ENCODE data around the gene PNKP.

The PNKP gene

GRCh38 chr19:49856574-49857021 lies 10.8 kb downstream of the PNKP start:
- Histone ChIP-seq H3K9me3 (replicated peaks in 1 of 2; ENCODE audit: control insufficient read depth in 2 of 2, insufficient read depth in 1 of 2, low read depth in 1 of 2, low read length in 2 of 2) (no peaks in the 10 kb centered on the region), H4K8ac (ENCODE audit: low read depth, low read length) (no peak overlapping the region), H3K14ac (ENCODE audit: low read length) (no peak overlapping the region), H3K36me3 (replicated peaks in 1 of 2; ENCODE audit: control insufficient read depth in 2 of 2, insufficient read depth in 2 of 2, low read length in 2 of 2) (peaks cover 69 to 94% of the 10 kb centered on the region in 2 donors), H3K9ac (ENCODE audit: low read depth, low read length, poor library complexity) (no peak overlapping the region), H3K27ac (replicated peaks; ENCODE audit: low read length) (no peak overlapping the region), H2BK15ac (ENCODE audit: low read length) (no peak overlapping the region), H2AFZ (ENCODE audit: low read length) (no peak overlapping the region), H2BK5ac (ENCODE audit: low read length) (peak overlapping the region; percentile 35), H3K4me1 (ENCODE audit: control insufficient read depth in 2 of 2, insufficient read depth in 1 of 2, low read depth in 1 of 2, low read length in 2 of 2) (peaks cover 9 to 14% of the 10 kb centered on the region in 2 donors), H2BK12ac (ENCODE audit: low read length) (no peak overlapping the region), H3K79me1 (ENCODE audit: low read depth, low read length) (peaks cover 24% of the 10 kb centered on the region), H3K27me3 (ENCODE audit: control insufficient read depth in 3 of 3, insufficient read depth in 3 of 3, low read depth in 1 of 3, low read length in 3 of 3) (no peaks in the 10 kb centered on the region), H3K23ac (ENCODE audit: low read depth, low read length, poor library complexity) (peak overlapping the region; percentile 97), H3K4me2 (ENCODE audit: insufficient read depth, low read length, poor library complexity, severe bottlenecking) (no peak overlapping the region), H3K4ac (ENCODE audit: low read length) (no peak overlapping the region), H2AK5ac (ENCODE audit: low read depth, low read length) (no peak overlapping the region), H2BK120ac (ENCODE audit: low read depth, low read length) (no peak overlapping the region), H4K91ac (ENCODE audit: low read depth, low read length, poor library complexity) (no peak overlapping the region), H3K4me3 (ENCODE audit: low read length in 2 of 2) (no peak overlapping the region), H3K18ac (ENCODE audit: low read length) (no peak overlapping the region)
- WGBS, 2 donors (ENCODE audit: extremely low coverage in 2 of 2, insufficient read length in 2 of 2, insufficient replicate concordance in 1 of 2), result no CpG with 5 or more reads among the region's 18 CpGs
- no peak for DNase-seq (ENCODE audit: low spot score)

GRCh38 chr19:49855676-49856573 lies 11.5 kb downstream of the PNKP start:
- peaks cover 26% of the 10 kb centered on the region for H3K79me1 ChIP-seq (ENCODE audit: low read depth, low read length)
- no peak overlapping the region for H3K4me2 ChIP-seq (ENCODE audit: insufficient read depth, low read length, poor library complexity, severe bottlenecking)
- H2BK120ac ChIP-seq (ENCODE audit: low read depth, low read length), result no peak overlapping the region
- no peak overlapping the region for H4K91ac ChIP-seq (ENCODE audit: low read depth, low read length, poor library complexity)
- H2BK15ac ChIP-seq (ENCODE audit: low read length), result no peak overlapping the region
- H3K9ac ChIP-seq (ENCODE audit: low read depth, low read length, poor library complexity), result peak overlapping the region; percentile 60
- peak overlapping the region; percentile 97 for H3K23ac ChIP-seq (ENCODE audit: low read depth, low read length, poor library complexity)
- no peak overlapping the region for H2AK5ac ChIP-seq (ENCODE audit: low read depth, low read length)
- no peaks in the 10 kb centered on the region for H3K27me3 ChIP-seq (ENCODE audit: control insufficient read depth in 3 of 3, insufficient read depth in 3 of 3, low read depth in 1 of 3, low read length in 3 of 3)
- H3K4me3 ChIP-seq (ENCODE audit: low read length in 2 of 2), result no peak overlapping the region
- H4K8ac ChIP-seq (ENCODE audit: low read depth, low read length), result peak overlapping the region; percentile 43
- no peak overlapping the region for H2BK12ac ChIP-seq (ENCODE audit: low read length)
- H3K4ac ChIP-seq (ENCODE audit: low read length), result no peak overlapping the region
- H3K9me3 ChIP-seq (replicated peaks in 1 of 2; ENCODE audit: control insufficient read depth in 2 of 2, insufficient read depth in 1 of 2, low read depth in 1 of 2, low read length in 2 of 2), result no peaks in the 10 kb centered on the region
- no peak overlapping the region for H3K14ac ChIP-seq (ENCODE audit: low read length)
- no peak overlapping the region for H2AFZ ChIP-seq (ENCODE audit: low read length)
- no peak overlapping the region for H3K18ac ChIP-seq (ENCODE audit: low read length)
- H3K36me3 ChIP-seq (replicated peaks in 1 of 2; ENCODE audit: control insufficient read depth in 2 of 2, insufficient read depth in 2 of 2, low read length in 2 of 2), result peaks cover 67 to 89% of the 10 kb centered on the region in 2 donors
- H2BK5ac ChIP-seq (ENCODE audit: low read length), result peak overlapping the region; percentile 35
- H3K27ac ChIP-seq (replicated peaks; ENCODE audit: low read length), result no peak overlapping the region
- DNase-seq (ENCODE audit: low spot score), result no peak
- H3K4me1 ChIP-seq (ENCODE audit: control insufficient read depth in 2 of 2, insufficient read depth in 1 of 2, low read depth in 1 of 2, low read length in 2 of 2), result peaks cover 9 to 14% of the 10 kb centered on the region in 2 donors
- WGBS, 2 donors (ENCODE audit: extremely low coverage in 2 of 2, insufficient read length in 2 of 2, insufficient replicate concordance in 1 of 2), result no CpG with 5 or more reads among the region's 21 CpGs

GRCh38 chr19:49855277-49855675 lies 12.1 kb downstream of the PNKP start:
- Histone ChIP-seq H2BK5ac (ENCODE audit: low read length) (peak overlapping the region; percentile 32), H4K91ac (ENCODE audit: low read depth, low read length, poor library complexity) (no peak overlapping the region), H3K4me2 (ENCODE audit: insufficient read depth, low read length, poor library complexity, severe bottlenecking) (no peak overlapping the region), H2BK15ac (ENCODE audit: low read length) (no peak overlapping the region), H2AFZ (ENCODE audit: low read length) (no peak overlapping the region), H3K9me3 (replicated peaks in 1 of 2; ENCODE audit: control insufficient read depth in 2 of 2, insufficient read depth in 1 of 2, low read depth in 1 of 2, low read length in 2 of 2) (no peaks in the 10 kb centered on the region), H3K14ac (ENCODE audit: low read length) (no peak overlapping the region), H2BK120ac (ENCODE audit: low read depth, low read length) (no peak overlapping the region), H3K18ac (ENCODE audit: low read length) (no peak overlapping the region), H3K79me1 (ENCODE audit: low read depth, low read length) (peaks cover 26% of the 10 kb centered on the region), H3K27ac (replicated peaks; ENCODE audit: low read length) (no peak overlapping the region), H3K23ac (ENCODE audit: low read depth, low read length, poor library complexity) (peak overlapping the region; percentile 50), H3K4me3 (ENCODE audit: low read length in 2 of 2) (no peak overlapping the region), H3K9ac (ENCODE audit: low read depth, low read length, poor library complexity) (no peak overlapping the region), H3K4me1 (ENCODE audit: control insufficient read depth in 2 of 2, insufficient read depth in 1 of 2, low read depth in 1 of 2, low read length in 2 of 2) (peaks cover 9 to 15% of the 10 kb centered on the region in 2 donors), H3K27me3 (ENCODE audit: control insufficient read depth in 3 of 3, insufficient read depth in 3 of 3, low read depth in 1 of 3, low read length in 3 of 3) (no peaks in the 10 kb centered on the region), H3K36me3 (replicated peaks in 1 of 2; ENCODE audit: control insufficient read depth in 2 of 2, insufficient read depth in 2 of 2, low read length in 2 of 2) (peaks cover 60 to 83% of the 10 kb centered on the region in 2 donors), H3K4ac (ENCODE audit: low read length) (no peak overlapping the region), H2BK12ac (ENCODE audit: low read length) (no peak overlapping the region), H2AK5ac (ENCODE audit: low read depth, low read length) (no peak overlapping the region), H4K8ac (ENCODE audit: low read depth, low read length) (peak overlapping the region; percentile 6)
- no CpG with 5 or more reads among the region's 12 CpGs for WGBS, 2 donors (ENCODE audit: extremely low coverage in 2 of 2, insufficient read length in 2 of 2, insufficient replicate concordance in 1 of 2)
- DNase-seq (ENCODE audit: low spot score), result no peak

All from neuronal stem cell (in vitro differentiated cells).